Measurements from ENCODE around the gene BLOC1S1. TPM values are rescaled to one million over a fixed set of nuclear protein-coding genes. Genes with fewer than 3 reads are reported as not detected.

BLOC1S1 gene
- total RNA-seq, 1 donor from 2014 or later = 51.0 TPM

- Histone ChIP-seq H3K27me3 (ENCODE audit: insufficient read depth, low read length) (no peaks in the 10 kb centered on the region), H3K9me3 (ENCODE audit: insufficient read depth, low read depth, low read length) (no peaks in the 10 kb centered on the region), H3K4me1 (ENCODE audit: insufficient read depth, low read length) (peaks cover 65% of the 10 kb centered on the region), H2AFZ (ENCODE audit: low read depth, low read length) (no peak overlapping the region), H3K27ac (ENCODE audit: low read depth, low read length) (peak overlapping the region; percentile 92), H3K4me2 (ENCODE audit: low read length) (peak overlapping the region; percentile 87), H3K9ac (ENCODE audit: low read length) (peak overlapping the region; percentile 63), H3K36me3 (ENCODE audit: insufficient read depth, low read length) (peaks cover 6% of the 10 kb centered on the region), H3K79me2 (ENCODE audit: insufficient read depth, low read length) (no peaks in the 10 kb centered on the region), H3K4me3 (ENCODE audit: insufficient read depth, low read depth, low read length) (peak overlapping the region; percentile 37), H4K20me1 (ENCODE audit: insufficient read depth, low read length) (peaks cover 17% of the 10 kb centered on the region)
- Mint-ChIP-seq H3K9me3 (ENCODE audit: unreplicated experiment) (no peaks in the 10 kb centered on the region), H3K27ac (ENCODE audit: unreplicated experiment) (no peak overlapping the region), H3K27me3 (ENCODE audit: low read depth, unreplicated experiment) (no peaks in the 10 kb centered on the region), H3K4me1 (ENCODE audit: low read depth, unreplicated experiment) (peaks cover 32% of the 10 kb centered on the region), H3K36me3 (ENCODE audit: low read depth, unreplicated experiment) (peaks cover 8% of the 10 kb centered on the region), H3K4me3 (ENCODE audit: unreplicated experiment) (peak overlapping the region; percentile 84)
- no peak for DNase-seq (ENCODE audit: low read depth)
- TF ChIP-seq EZH2 (IDR thresholded peaks at IDR 0.05; ENCODE audit: insufficient read depth, low read length) = no peak
- no peak for TF ChIP-seq CTCF (IDR thresholded peaks at IDR 0.05; ENCODE audit: insufficient read depth, low read depth, low read length)
- FAIRE-seq = no peak
Measured at GRCh38 chr12:55718624-55719275, 2.9 kb downstream of the BLOC1S1 start.

DNA sequence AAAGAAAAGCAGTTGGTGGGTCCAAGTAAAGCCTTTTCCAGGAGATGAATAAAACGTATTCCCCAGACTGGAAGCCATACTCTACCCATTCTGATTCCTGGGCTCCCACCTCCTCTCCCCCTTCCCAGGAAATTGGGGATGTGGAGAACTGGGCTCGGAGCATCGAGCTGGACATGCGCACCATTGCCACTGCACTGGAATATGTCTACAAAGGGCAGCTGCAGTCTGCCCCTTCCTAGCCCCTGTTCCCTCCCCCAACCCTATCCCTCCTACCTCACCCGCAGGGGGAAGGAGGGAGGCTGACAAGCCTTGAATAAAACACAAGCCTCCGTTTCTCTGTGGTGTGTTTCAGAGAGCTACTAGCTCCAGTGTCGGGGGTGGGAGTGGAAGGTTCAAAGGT is 3.5 kb downstream of the BLOC1S1 start:
- Histone ChIP-seq H3K36me3 (ENCODE audit: insufficient read depth, low read length) (peaks cover 12% of the 10 kb centered on the region), H3K27me3 (ENCODE audit: insufficient read depth, low read length) (no peaks in the 10 kb centered on the region), H3K27ac (ENCODE audit: low read depth, low read length) (peak overlapping the region; percentile 47), H4K20me1 (ENCODE audit: insufficient read depth, low read length) (peaks cover 23% of the 10 kb centered on the region), H3K4me3 (ENCODE audit: insufficient read depth, low read depth, low read length) (no peak overlapping the region), H3K4me1 (ENCODE audit: insufficient read depth, low read length) (peaks cover 69% of the 10 kb centered on the region), H3K79me2 (ENCODE audit: insufficient read depth, low read length) (peaks cover 6% of the 10 kb centered on the region), H3K9me3 (ENCODE audit: insufficient read depth, low read depth, low read length) (no peaks in the 10 kb centered on the region), H3K9ac (ENCODE audit: low read length) (peak overlapping the region; percentile 64), H3K4me2 (ENCODE audit: low read length) (peak overlapping the region; percentile 87), H2AFZ (ENCODE audit: low read depth, low read length) (no peak overlapping the region)
- TF ChIP-seq CTCF (IDR thresholded peaks at IDR 0.05; ENCODE audit: insufficient read depth, low read depth, low read length) (no peak), EZH2 (IDR thresholded peaks at IDR 0.05; ENCODE audit: insufficient read depth, low read length) (no peak)
- no peak overlapping the region for H3K4me3 Mint-ChIP-seq (ENCODE audit: unreplicated experiment)
- H3K36me3 Mint-ChIP-seq (ENCODE audit: low read depth, unreplicated experiment) = peaks cover 8% of the 10 kb centered on the region
- H3K27me3 Mint-ChIP-seq (ENCODE audit: low read depth, unreplicated experiment) = no peaks in the 10 kb centered on the region
- peaks cover 31% of the 10 kb centered on the region for H3K4me1 Mint-ChIP-seq (ENCODE audit: low read depth, unreplicated experiment)
- H3K9me3 Mint-ChIP-seq (ENCODE audit: unreplicated experiment) = no peaks in the 10 kb centered on the region
- no peak overlapping the region for H3K27ac Mint-ChIP-seq (ENCODE audit: unreplicated experiment)
- DNase-seq (ENCODE audit: low read depth) (no peak), FAIRE-seq (no peak)

- Histone ChIP-seq H3K79me2 (ENCODE audit: insufficient read depth, low read length) (peaks cover 11% of the 10 kb centered on the region), H3K4me3 (ENCODE audit: insufficient read depth, low read depth, low read length) (peak within 1 kb of the TSS; percentile 18), H3K27ac (ENCODE audit: low read depth, low read length) (peak within 1 kb of the TSS; percentile 47), H3K4me2 (ENCODE audit: low read length) (peak within 1 kb of the TSS; percentile 87), H3K27me3 (ENCODE audit: insufficient read depth, low read length) (no peaks in the 10 kb centered on the region), H3K9me3 (ENCODE audit: insufficient read depth, low read depth, low read length) (no peaks in the 10 kb centered on the region), H3K4me1 (ENCODE audit: insufficient read depth, low read length) (peaks cover 68% of the 10 kb centered on the region), H2AFZ (ENCODE audit: low read depth, low read length) (no peak within 1 kb of the TSS), H3K36me3 (ENCODE audit: insufficient read depth, low read length) (peaks cover 19% of the 10 kb centered on the region), H4K20me1 (ENCODE audit: insufficient read depth, low read length) (peaks cover 30% of the 10 kb centered on the region), H3K9ac (ENCODE audit: low read length) (peak within 1 kb of the TSS; percentile 64)
- Mint-ChIP-seq H3K36me3 (ENCODE audit: low read depth, unreplicated experiment) (peaks cover 12% of the 10 kb centered on the region), H3K27me3 (ENCODE audit: low read depth, unreplicated experiment) (no peaks in the 10 kb centered on the region), H3K4me3 (ENCODE audit: unreplicated experiment) (no peak within 1 kb of the TSS), H3K4me1 (ENCODE audit: low read depth, unreplicated experiment) (peaks cover 36% of the 10 kb centered on the region), H3K9me3 (ENCODE audit: unreplicated experiment) (no peaks in the 10 kb centered on the region), H3K27ac (ENCODE audit: unreplicated experiment) (no peak within 1 kb of the TSS)
- TF ChIP-seq CTCF (IDR thresholded peaks at IDR 0.05; ENCODE audit: insufficient read depth, low read depth, low read length) (no peak), EZH2 (IDR thresholded peaks at IDR 0.05; ENCODE audit: insufficient read depth, low read length) (no peak)
- FAIRE-seq (no peak), DNase-seq (ENCODE audit: low read depth) (peak; percentile 92)
Measured at GRCh38 chr12:55720071-55720564, 4.3 kb downstream of the BLOC1S1 start, which contains the start of gene RDH5. Gene RDH5, plus strand, starts transcription at chr12:55720393. Its CDS starts 792 bp downstream, at chr12:55721185.
